Heart left ventricle (tissue), 13 donors: ENCODE measurements around the gene KCNG2.

ENCODE experiments used
- CTCF ChIP-seq, 12 donors: fragments of 200-600 bp; sonication (generic) in 4 of 12; IDR thresholded peaks; one replicate each; pipeline versions ENCODE4 v1.5.0 to v1.8.0; 2018 to 2022; ENCODE audit warnings: antibody characterized with exemption in 12 of 12, mild to moderate bottlenecking in 5 of 12
- POLR2A ChIP-seq, 2 donors: fragments of 450-650 bp; IDR thresholded peaks; one replicate each; pipeline ENCODE4 v1.6.1; 2017; ENCODE audit warnings: antibody characterized with exemption in 2 of 2, mild to moderate bottlenecking in 2 of 2, moderate library complexity in 2 of 2
- donor health status: ischemic (EF 13 %, LVEDD 7.1; RV severe dilation, severe dysfunction).
- donor health status: DM: no; HTN: yes; CAD: no.
- donor health status: DM: no; HTN: no; CAD: no.
- donor health status: ischemic (EF 25% LVEDD 6.9; RV normal size, moderate dysfunction).
- donor health status: ischemic (EF 25% LVEDD 5.7; RV mildly dilated, moderate dysfunction).
- donor health status: ischemic (EF 35%, LVEDD 5.7; RV mildly dilated, moderate dysfunction).
- donor health status: nonischemic (EF 11% LVEDD 7.7; RV severe dilation, severe dysfunction).
- donor health status: DM: yes; HTN: yes; CAD: no.
- donor health status: PGD.
- donor health status: ischemic (EF 29% LVEDD 5.4; RV normal size, mild dysfunction).
- donor health status: nonischemic (EF 23%, LVEDD 6.1; RV moderate dilation, normal function).

GRCh38 chr18:79750980-79751571, 46.7 kb upstream of the KCNG2 start:
- TF ChIP-seq CTCF (IDR thresholded peaks at IDR 0.05), result no peak
- no peak for TF ChIP-seq POLR2A (IDR thresholded peaks at IDR 0.05)
